Testis (tissue), 2 donors: Measurements from ENCODE around the gene SMG6.

Source experiments
- POLR2A ChIP-seq: fragments of 450-650 bp; IDR thresholded peaks from one replicate; pipeline ENCODE4 v1.6.1; 2017; ENCODE audit warnings: antibody characterized with exemption, mild to moderate bottlenecking, moderate library complexity
- TF ChIP-seq, protein P1 (sequence below), 3 experiments: fragments of 450-650 bp in 2 of 3; fragments of 200-600 bp in 1 of 3; sonication (generic) in 1 of 3; IDR thresholded peaks; one replicate each; pipeline ENCODE4 v1.5.1; 2016 to 2019; ENCODE audit warnings: antibody characterized with exemption in 3 of 3, mild to moderate bottlenecking in 2 of 3, moderate library complexity in 1 of 3

DNA sequence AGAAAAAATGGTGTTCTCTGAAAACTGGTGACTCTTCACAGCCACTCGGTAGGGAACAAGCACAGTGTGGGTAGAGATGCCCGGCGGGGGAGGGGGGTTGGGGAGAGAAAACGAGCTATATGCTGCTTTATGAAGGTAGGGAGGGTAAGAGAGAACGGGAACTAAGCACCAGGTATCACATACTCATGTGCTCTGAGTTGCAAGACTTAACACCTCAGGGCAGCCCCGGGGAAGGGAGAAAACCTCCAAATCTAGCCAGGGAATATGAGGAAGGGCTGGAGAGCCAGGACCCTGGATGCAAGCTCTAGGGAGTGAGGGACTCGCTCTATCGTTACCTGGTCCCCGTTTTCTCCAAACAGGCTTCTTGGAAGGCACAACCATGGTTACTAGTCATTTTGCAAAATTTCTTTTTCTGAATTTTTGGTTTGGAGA lies 213.4 kb downstream of the SMG6 start:
- TF ChIP-seq, protein P1, sequence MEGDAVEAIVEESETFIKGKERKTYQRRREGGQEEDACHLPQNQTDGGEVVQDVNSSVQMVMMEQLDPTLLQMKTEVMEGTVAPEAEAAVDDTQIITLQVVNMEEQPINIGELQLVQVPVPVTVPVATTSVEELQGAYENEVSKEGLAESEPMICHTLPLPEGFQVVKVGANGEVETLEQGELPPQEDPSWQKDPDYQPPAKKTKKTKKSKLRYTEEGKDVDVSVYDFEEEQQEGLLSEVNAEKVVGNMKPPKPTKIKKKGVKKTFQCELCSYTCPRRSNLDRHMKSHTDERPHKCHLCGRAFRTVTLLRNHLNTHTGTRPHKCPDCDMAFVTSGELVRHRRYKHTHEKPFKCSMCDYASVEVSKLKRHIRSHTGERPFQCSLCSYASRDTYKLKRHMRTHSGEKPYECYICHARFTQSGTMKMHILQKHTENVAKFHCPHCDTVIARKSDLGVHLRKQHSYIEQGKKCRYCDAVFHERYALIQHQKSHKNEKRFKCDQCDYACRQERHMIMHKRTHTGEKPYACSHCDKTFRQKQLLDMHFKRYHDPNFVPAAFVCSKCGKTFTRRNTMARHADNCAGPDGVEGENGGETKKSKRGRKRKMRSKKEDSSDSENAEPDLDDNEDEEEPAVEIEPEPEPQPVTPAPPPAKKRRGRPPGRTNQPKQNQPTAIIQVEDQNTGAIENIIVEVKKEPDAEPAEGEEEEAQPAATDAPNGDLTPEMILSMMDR (IDR thresholded peaks at IDR 0.05), result no peak
- no peak for TF ChIP-seq POLR2A
